A549 (cell line): ENCODE results near the gene STOX1. TPM values are rescaled to one million over a fixed set of nuclear protein-coding genes. Genes with fewer than 3 reads are reported as not detected.

Experiments used
- ATAC-seq, 2 experiments: fragments of 200-7000 bp in 1 of 2; fragments of >200 bp in 1 of 2; cut with Nextera tagmentation in 1 of 2; cut with Tn5 transposase in 1 of 2; 3 replicates each; pipeline versions ENCODE4 v1.8.0 to v1.9.1; 2018 to 2020; ENCODE audit warnings: mild to moderate bottlenecking in 1 of 2, moderate library complexity in 1 of 2
- CTCF ChIA-PET: fragments of 300-600 bp; sonication (Branson Sonifier 250); formaldehyde crosslinking; extraction: SDS; loops from one replicate; lab custom pipeline; 2021; ENCODE audit warnings: antibody characterized with exemption, inconsistent platforms; lab: Yijun Ruan, JAX
- POLR2A ChIA-PET: fragments of 350-600 bp; formaldehyde crosslinking; extraction: SDS; loops from one replicate; lab custom pipeline; 2021; ENCODE audit warnings: antibody characterized with exemption, inconsistent platforms; lab: Yijun Ruan, JAX
- DNase-seq, 2 experiments: peaks; one replicate each; pipeline versions ENCODE4 v3.0.0 to v3.0.0-alpha.2; 2011 to 2016; ENCODE audit warnings: low read depth in 1 of 2, low spot score in 1 of 2
- FAIRE-seq: peaks from 2 replicates; lab custom pipeline; 2011; peaks lifted over from hg19 to GRCh38; lab: Jason Lieb, UNC
- H3K27ac ChIP-seq, 2 experiments: fragments of >200 bp; sonication (Bioruptor Twin); formaldehyde crosslinking; 3 replicates each; pipeline ENCODE4 v1.5.1; 2016 to 2017
- H3K4me1 ChIP-seq: fragments of >200 bp; sonication (Bioruptor Twin); formaldehyde crosslinking; 3 replicates; pipeline ENCODE4 v1.6.1; 2016
- H3K4me2 ChIP-seq: fragments of >200 bp; sonication (Bioruptor Twin); formaldehyde crosslinking; 3 replicates; pipeline ENCODE4 v1.6.1; 2016
- H3K4me3 ChIP-seq: fragments of >200 bp; sonication (Bioruptor Twin); formaldehyde crosslinking; 3 replicates; pipeline ENCODE4 v1.5.1; 2016
- H3K9me3 ChIP-seq: fragments of >200 bp; sonication (Bioruptor Twin); formaldehyde crosslinking; 3 replicates; pipeline ENCODE4 v1.6.1; 2016
- ATOH8 ChIP-seq: fragments of 250-450 bp; sonication (Bioruptor Pico); IDR thresholded peaks from 2 replicates; pipeline ENCODE4 v1.5.0; 2020; ENCODE audit warnings: low read depth, mild to moderate bottlenecking, moderate library complexity
- CBX8 ChIP-seq: fragments of 200-600 bp; sonication (generic); IDR thresholded peaks from 2 replicates; pipeline ENCODE4 v1.6.1; 2016
- CEBPB ChIP-seq, 2 experiments: fragments of >200 bp in 1 of 2; sonication (Bioruptor Twin) in 1 of 2; formaldehyde crosslinking in 1 of 2; IDR thresholded peaks; 2 replicates each; pipeline ENCODE4 v1.6.1; 2012 to 2016
- CHD2 ChIP-seq: fragments of 150-350 bp; IDR thresholded peaks from 2 replicates; pipeline ENCODE4 v1.6.1; 2014; ENCODE audit warnings: low read length; ENCODE audit not compliant: partially characterized antibody
- E2F6 ChIP-seq: IDR thresholded peaks from 2 replicates; pipeline ENCODE4 v1.6.1; 2012; ENCODE audit warnings: low read depth, borderline replicate concordance
- EHF ChIP-seq: fragments of 250-450 bp; sonication (Bioruptor Pico); IDR thresholded peaks from 2 replicates; pipeline ENCODE4 v1.5.0; 2020; ENCODE audit warnings: mild to moderate bottlenecking
- FOSB ChIP-seq: fragments of 250-450 bp; sonication (Bioruptor Pico); IDR thresholded peaks from 2 replicates; pipeline ENCODE4 v1.5.0; 2020; ENCODE audit warnings: mild to moderate bottlenecking, moderate library complexity
- GATA3 ChIP-seq: IDR thresholded peaks from 2 replicates; pipeline ENCODE4 v1.6.1; 2012; ENCODE audit warnings: borderline replicate concordance
- HDAC2 ChIP-seq: fragments of 200-600 bp; sonication (generic); IDR thresholded peaks from 2 replicates; pipeline ENCODE4 v1.6.1; 2016
- HES2 ChIP-seq: fragments of >200 bp; sonication (Bioruptor Twin); formaldehyde crosslinking; IDR thresholded peaks from 2 replicates; pipeline ENCODE4 v1.6.1; 2016
- HOXA7 ChIP-seq: fragments of 250-450 bp; sonication (Bioruptor Pico); IDR thresholded peaks from 2 replicates; pipeline ENCODE4 v1.5.0; 2020; ENCODE audit warnings: mild to moderate bottlenecking, moderate library complexity
- HOXB13 ChIP-seq: fragments of 250-450 bp; sonication (Bioruptor Pico); IDR thresholded peaks from 2 replicates; pipeline ENCODE4 v1.5.0; 2020; ENCODE audit warnings: low read depth, mild to moderate bottlenecking, moderate library complexity
- HOXB5 ChIP-seq: fragments of 250-450 bp; sonication (Bioruptor Pico); IDR thresholded peaks from 2 replicates; pipeline ENCODE4 v1.5.0; 2020; ENCODE audit warnings: mild to moderate bottlenecking, moderate library complexity
- KDM1A ChIP-seq: fragments of 200-600 bp; sonication (generic); IDR thresholded peaks from 2 replicates; pipeline ENCODE4 v1.6.1; 2016; ENCODE audit warnings: low read depth, mild to moderate bottlenecking
- MAFK ChIP-seq: fragments of 450-650 bp; IDR thresholded peaks from 2 replicates; pipeline ENCODE4 v1.6.1; 2014; ENCODE audit not compliant: partially characterized antibody
- MAX ChIP-seq: IDR thresholded peaks from 2 replicates; pipeline ENCODE4 v1.6.1; 2012
- MAZ ChIP-seq: fragments of 150-350 bp; IDR thresholded peaks from 2 replicates; pipeline ENCODE4 v1.6.1; 2014; ENCODE audit warnings: antibody characterized with exemption, low read depth, low read length, borderline replicate concordance
- MYC ChIP-seq: IDR thresholded peaks from 2 replicates; pipeline ENCODE4 v1.6.1; 2012; ENCODE audit warnings: mild to moderate bottlenecking, inconsistent platforms, low read length, improper control_type of control experiment, borderline replicate concordance
- NFE2L2 ChIP-seq: fragments of 150-350 bp; conservative IDR thresholded peaks from 2 replicates; pipeline ENCODE4 v1.6.1; 2014; ENCODE audit warnings: low read length
- NPAS2 ChIP-seq: fragments of 250-450 bp; sonication (Bioruptor Pico); IDR thresholded peaks from 2 replicates; pipeline ENCODE4 v1.8.0; 2022; ENCODE audit warnings: mild to moderate bottlenecking, moderate library complexity, borderline replicate concordance
- NR3C1 ChIP-seq: fragments of >200 bp; sonication (Bioruptor Twin); formaldehyde crosslinking; IDR thresholded peaks from 3 replicates; pipeline ENCODE4 v1.6.1; 2017
- PBX3 ChIP-seq: IDR thresholded peaks from 2 replicates; pipeline ENCODE4 v1.6.1; 2012
- PHF8 ChIP-seq: fragments of 200-600 bp; sonication (generic); IDR thresholded peaks from 2 replicates; pipeline ENCODE4 v1.6.1; 2016; ENCODE audit warnings: low read depth, mild to moderate bottlenecking, antibody characterized with exemption, moderate library complexity, borderline replicate concordance
- POLR2A ChIP-seq: IDR thresholded peaks from 2 replicates; pipeline ENCODE4 v1.6.1; 2012; ENCODE audit warnings: mild to moderate bottlenecking, low read length
- RCOR1 ChIP-seq: fragments of 150-350 bp; IDR thresholded peaks from 2 replicates; pipeline ENCODE4 v1.6.1; 2014; ENCODE audit warnings: antibody characterized with exemption, low read length, low read depth
- SMC3 ChIP-seq: fragments of >200 bp; sonication (Bioruptor Twin); formaldehyde crosslinking; IDR thresholded peaks from 3 replicates; pipeline ENCODE4 v1.6.1; 2018; ENCODE audit warnings: inconsistent platforms
- SREBF2 ChIP-seq: fragments of 450-650 bp; IDR thresholded peaks from 2 replicates; pipeline ENCODE4 v1.6.1; 2014; ENCODE audit warnings: mild to moderate bottlenecking, moderate library complexity
- TFCP2L1 ChIP-seq: fragments of 250-450 bp; sonication (Bioruptor Pico); IDR thresholded peaks from 2 replicates; pipeline ENCODE4 v1.5.0; 2021; ENCODE audit warnings: mild to moderate bottlenecking
- USF2 ChIP-seq: fragments of 450-650 bp; IDR thresholded peaks from 2 replicates; pipeline ENCODE4 v1.6.1; 2014; ENCODE audit warnings: antibody characterized with exemption
- ZC3H11A ChIP-seq: fragments of 450-650 bp; IDR thresholded peaks from 2 replicates; pipeline ENCODE4 v1.6.1; 2014; ENCODE audit warnings: antibody characterized with exemption, mild to moderate bottlenecking
- ZFP36 ChIP-seq: fragments of 450-650 bp; IDR thresholded peaks from 2 replicates; pipeline ENCODE4 v1.6.1; 2014; ENCODE audit warnings: borderline replicate concordance; ENCODE audit not compliant: partially characterized antibody
- ZNF302 ChIP-seq: fragments of 250-450 bp; sonication (Bioruptor Pico); IDR thresholded peaks from 2 replicates; pipeline ENCODE4 v1.9.0; 2021; ENCODE audit warnings: inconsistent platforms, mild to moderate bottlenecking, moderate library complexity
- WGBS: methylation state at CpG from one replicate; pipeline ENCODE4 v1.1.6; 2017; ENCODE audit errors: missing lambda C conversion rate; 5-methylcytosine and 5-hydroxymethylcytosine counted together
- polyA plus RNA-seq, 4 experiments: library from polyadenylated mRNA; depleted of rRNA in 3 of 4; stranded (reverse); fragments of >200 nt; fragmentation: RNase III in 1 of 4; extraction: RNeasy Plus Mini Kit Qiagen cat#74134 plus additional on column Dnase treatment in 1 of 4; gene quantifications; 2 replicates in 3 of 4; 3 replicates in 1 of 4; pipeline ENCODE4 v1.2.3, GENCODE V29; 2011 to 2017

Gene STOX1
- polyA plus RNA-seq, 2 of the 4 experiments (the other 2 are of a cell fraction), result 0.94 to 1.6 TPM

- H3K4me2 ChIP-seq, result no peak overlapping the region
- POLR2A ChIA-PET, result no interaction called here
- H3K4me3 ChIP-seq, result no peak overlapping the region
- CTCF ChIA-PET, result interaction anchor here (1.0 to 1.3 kb wide), 5 partner anchors 15 to 114 kb away, joined by 3 to 7 read pairs (median 4); no protein-coding TSS in a partner anchor
- H3K9me3 ChIP-seq, result no peaks in the 10 kb centered on the region
- H3K4me1 ChIP-seq, result no peaks in the 10 kb centered on the region
- no peak for TF ChIP-seq TFCP2L1 (CRISPR knock-in tag)
- TF ChIP-seq SMC3, result no peak
- no peak for TF ChIP-seq NFE2L2
- no peak for TF ChIP-seq ZFP36
- no peak for TF ChIP-seq GATA3
- DNase-seq (no peak), ATAC-seq (peak in 1 of 2 experiments; percentile 39; a peak in 2 of 6 replicates), FAIRE-seq (no peak)
- 89% methylated on average over 6 of the region's 6 CpGs for WGBS
- H3K27ac ChIP-seq, result no peak overlapping the region
These were observed 45.4 kb upstream of the STOX1 start for GRCh38 chr10:68781613-68782574.

- Histone ChIP-seq H3K9me3 (no peaks in the 10 kb centered on the region), H3K4me2 (no peak overlapping the region), H3K4me3 (no peak overlapping the region), H3K4me1 (no peaks in the 10 kb centered on the region)
- FAIRE-seq (no peak), ATAC-seq (no peak), DNase-seq (no peak)
- POLR2A ChIA-PET, result no interaction called here
- CTCF ChIA-PET, result no interaction called here
- no peak for TF ChIP-seq HDAC2
- no peak for TF ChIP-seq CBX8
- TF ChIP-seq HOXA7 (CRISPR knock-in tag), result no peak
- TF ChIP-seq ZC3H11A, result no peak
- TF ChIP-seq HOXB5 (CRISPR knock-in tag), result no peak
- no peak for TF ChIP-seq USF2
- no peak for TF ChIP-seq SREBF2
- TF ChIP-seq SMC3, result no peak
- no peak for TF ChIP-seq KDM1A
- TF ChIP-seq E2F6, result no peak
- TF ChIP-seq POLR2A, result no peak
- TF ChIP-seq PHF8, result no peak
- no peak for TF ChIP-seq MAX
- no peak for TF ChIP-seq RCOR1
- TF ChIP-seq, all 56 proteins: peak for 0
- 93% methylated on average over 7 of the region's 7 CpGs for WGBS
- H3K27ac ChIP-seq, result no peak overlapping the region
These were observed 42.9 kb upstream of the STOX1 start for GRCh38 chr10:68784476-68784875.

GRCh38 chr10:68787813-68788212 lies 39.5 kb upstream of the STOX1 start:
- CTCF ChIA-PET, result interaction anchor here (1.0 kb wide), 1 partner anchor 108 kb away, joined by 4 read pairs; no protein-coding TSS in a partner anchor
- no peak for FAIRE-seq

More at GRCh38 chr10:68787813-68788212, 39.5 kb upstream of the STOX1 start:
- Histone ChIP-seq H3K4me2 (no peak overlapping the region), H3K4me3 (no peak overlapping the region), H3K4me1 (no peaks in the 10 kb centered on the region), H3K27ac (no peak overlapping the region), H3K9me3 (no peaks in the 10 kb centered on the region)
- POLR2A ChIA-PET, result interaction anchor here (0.6 kb wide), 1 partner anchor 192 kb away, joined by 3 read pairs; no protein-coding TSS in a partner anchor
- ATAC-seq, result no peak
- WGBS, result 96% methylated on average over 3 of the region's 3 CpGs
- no peak for TF ChIP-seq CEBPB (IDR thresholded peaks at IDR 0.05)
- TF ChIP-seq GATA3, result no peak
- no peak for TF ChIP-seq HES2
- no peak for TF ChIP-seq MAZ
- TF ChIP-seq FOSB (CRISPR knock-in tag), result no peak
- no peak for TF ChIP-seq NR3C1
- TF ChIP-seq CHD2, result no peak
- no peak for TF ChIP-seq MYC
- TF ChIP-seq MAFK, result no peak
- TF ChIP-seq ZNF302, result no peak
- TF ChIP-seq PBX3, result no peak
- TF ChIP-seq EHF (CRISPR knock-in tag), result no peak
- no peak for TF ChIP-seq ATOH8 (CRISPR knock-in tag)
- TF ChIP-seq HOXB13, result no peak
- no peak for TF ChIP-seq HOXB5 (CRISPR knock-in tag)
- TF ChIP-seq NPAS2 (CRISPR knock-in tag), result no peak
- no peak for DNase-seq
